SK-N-SH treated with all-trans-retinoic acid at 6 μM for 48 hours (cell line): ENCODE measurements around the gene GPC3.

Experiments
- ATAC-seq: fragments of 200-7000 bp; cut with Tn5 transposase; 3 replicates; pipeline ENCODE4 v1.9.1; 2020; ENCODE audit warnings: mild to moderate bottlenecking, moderate library complexity
- ARNTL ChIP-seq: fragments of 450-650 bp; formaldehyde crosslinking; IDR thresholded peaks from 2 replicates; pipeline ENCODE4 v1.5.0; 2020; ENCODE audit warnings: low read depth, mild to moderate bottlenecking, moderate library complexity, borderline replicate concordance
- BACH2 ChIP-seq: fragments of 250-450 bp; sonication (Bioruptor Pico); IDR thresholded peaks from 2 replicates; pipeline ENCODE4 v1.9.0; 2021; ENCODE audit warnings: mild to moderate bottlenecking, borderline replicate concordance
- CSDC2 ChIP-seq: fragments of 250-450 bp; sonication (Bioruptor Pico); IDR thresholded peaks from 2 replicates; pipeline ENCODE4 v1.5.0; 2020; ENCODE audit warnings: mild to moderate bottlenecking, moderate library complexity
- ESRRG ChIP-seq: fragments of 250-450 bp; sonication (Bioruptor Pico); IDR thresholded peaks from 2 replicates; pipeline ENCODE4 v1.6.1; 2021; ENCODE audit warnings: mild to moderate bottlenecking
- GLIS3 ChIP-seq: fragments of 250-450 bp; sonication (Bioruptor Pico); IDR thresholded peaks from 2 replicates; pipeline ENCODE4 v1.5.0; 2020; ENCODE audit warnings: mild to moderate bottlenecking, moderate library complexity
- ISL1 ChIP-seq: fragments of 250-450 bp; sonication (Bioruptor Pico); IDR thresholded peaks from 2 replicates; pipeline ENCODE4 v2.1.2; 2022; ENCODE audit warnings: mild to moderate bottlenecking, moderate library complexity
- RARB ChIP-seq: fragments of 250-450 bp; sonication (Bioruptor Pico); IDR thresholded peaks from 2 replicates; pipeline ENCODE4 v1.8.0; 2021; ENCODE audit warnings: mild to moderate bottlenecking, moderate library complexity
- SNAI2 ChIP-seq: fragments of 250-450 bp; sonication (Bioruptor Pico); IDR thresholded peaks from 2 replicates; pipeline ENCODE4 v1.5.0; 2020; ENCODE audit warnings: mild to moderate bottlenecking, moderate library complexity
- TCF4 ChIP-seq: fragments of 250-450 bp; sonication (Bioruptor Pico); IDR thresholded peaks from 2 replicates; pipeline ENCODE4 v1.8.0; 2021; ENCODE audit warnings: mild to moderate bottlenecking, moderate library complexity, borderline replicate concordance
- TOX ChIP-seq: fragments of 250-450 bp; sonication (Bioruptor Pico); IDR thresholded peaks from 2 replicates; pipeline ENCODE4 v1.8.0; 2021; ENCODE audit warnings: mild to moderate bottlenecking, moderate library complexity, borderline replicate concordance
- ZC3H10 ChIP-seq: fragments of 250-450 bp; sonication (Bioruptor Pico); IDR thresholded peaks from 2 replicates; pipeline ENCODE4 v1.5.1; 2021; ENCODE audit warnings: mild to moderate bottlenecking, moderate library complexity
- ZFP3 ChIP-seq: fragments of 250-450 bp; sonication (Bioruptor Pico); IDR thresholded peaks from 2 replicates; pipeline ENCODE4 v1.5.0; 2020; ENCODE audit warnings: mild to moderate bottlenecking, moderate library complexity
- ZNF565 ChIP-seq: fragments of 450-650 bp; formaldehyde crosslinking; conservative IDR thresholded peaks from 2 replicates; pipeline ENCODE4 v1.5.0; 2020; ENCODE audit warnings: low read depth, mild to moderate bottlenecking, moderate library complexity
- ZNF70 ChIP-seq: fragments of 450-650 bp; formaldehyde crosslinking; IDR thresholded peaks from 2 replicates; pipeline ENCODE4 v1.5.0; 2020; ENCODE audit warnings: mild to moderate bottlenecking, moderate library complexity
- TF ChIP-seq, protein P1 (sequence below): fragments of 250-450 bp; sonication (Bioruptor Pico); IDR thresholded peaks from 2 replicates; pipeline ENCODE4 v1.5.0; 2020; ENCODE audit warnings: mild to moderate bottlenecking, moderate library complexity
- TF ChIP-seq, protein P2 (sequence below): fragments of 250-450 bp; sonication (Bioruptor Pico); IDR thresholded peaks from 2 replicates; pipeline ENCODE4 v1.5.1; 2021; ENCODE audit warnings: mild to moderate bottlenecking, moderate library complexity
- TF ChIP-seq, protein P3 (sequence below): fragments of 250-450 bp; sonication (Bioruptor Pico); IDR thresholded peaks from 2 replicates; pipeline ENCODE4 v1.5.1; 2020; ENCODE audit warnings: low read depth, mild to moderate bottlenecking, moderate library complexity

The GPC3 gene

DNA sequence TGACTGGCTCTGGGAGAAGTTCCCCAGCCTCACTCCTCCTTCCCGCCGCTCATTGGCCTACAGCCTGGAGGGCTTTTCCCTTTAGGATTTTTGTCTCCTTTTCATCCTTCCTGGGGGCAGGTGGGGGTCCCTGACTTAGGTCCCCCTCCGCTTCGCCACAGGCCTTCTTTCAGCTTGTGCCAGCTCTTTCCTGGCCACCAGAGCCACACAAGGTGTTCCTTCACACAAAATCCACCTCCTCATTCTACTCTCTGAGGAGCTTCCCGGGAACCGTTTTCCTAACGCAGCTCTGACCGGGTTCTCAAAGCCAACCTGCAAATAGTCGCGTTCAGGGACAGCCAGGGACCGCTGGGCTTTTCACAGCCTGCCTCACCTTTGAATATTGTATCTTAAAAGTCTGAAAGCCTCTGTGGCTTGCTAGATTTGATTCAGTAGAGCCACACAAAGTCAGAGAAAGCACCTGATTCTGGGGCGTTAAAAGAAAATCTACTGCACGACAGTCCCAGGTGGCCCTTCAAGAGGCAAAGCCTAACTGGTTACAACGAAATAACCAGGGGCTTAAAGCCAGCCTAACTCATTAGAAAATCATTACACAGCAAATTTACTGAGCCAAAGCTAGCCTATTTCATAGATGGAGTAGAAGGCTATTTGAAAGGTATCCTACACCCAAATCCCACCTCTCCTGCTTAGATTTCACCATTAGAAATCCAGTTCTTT lies 731 bp upstream of the GPC3 start (continued):
- TF ChIP-seq, protein P1, sequence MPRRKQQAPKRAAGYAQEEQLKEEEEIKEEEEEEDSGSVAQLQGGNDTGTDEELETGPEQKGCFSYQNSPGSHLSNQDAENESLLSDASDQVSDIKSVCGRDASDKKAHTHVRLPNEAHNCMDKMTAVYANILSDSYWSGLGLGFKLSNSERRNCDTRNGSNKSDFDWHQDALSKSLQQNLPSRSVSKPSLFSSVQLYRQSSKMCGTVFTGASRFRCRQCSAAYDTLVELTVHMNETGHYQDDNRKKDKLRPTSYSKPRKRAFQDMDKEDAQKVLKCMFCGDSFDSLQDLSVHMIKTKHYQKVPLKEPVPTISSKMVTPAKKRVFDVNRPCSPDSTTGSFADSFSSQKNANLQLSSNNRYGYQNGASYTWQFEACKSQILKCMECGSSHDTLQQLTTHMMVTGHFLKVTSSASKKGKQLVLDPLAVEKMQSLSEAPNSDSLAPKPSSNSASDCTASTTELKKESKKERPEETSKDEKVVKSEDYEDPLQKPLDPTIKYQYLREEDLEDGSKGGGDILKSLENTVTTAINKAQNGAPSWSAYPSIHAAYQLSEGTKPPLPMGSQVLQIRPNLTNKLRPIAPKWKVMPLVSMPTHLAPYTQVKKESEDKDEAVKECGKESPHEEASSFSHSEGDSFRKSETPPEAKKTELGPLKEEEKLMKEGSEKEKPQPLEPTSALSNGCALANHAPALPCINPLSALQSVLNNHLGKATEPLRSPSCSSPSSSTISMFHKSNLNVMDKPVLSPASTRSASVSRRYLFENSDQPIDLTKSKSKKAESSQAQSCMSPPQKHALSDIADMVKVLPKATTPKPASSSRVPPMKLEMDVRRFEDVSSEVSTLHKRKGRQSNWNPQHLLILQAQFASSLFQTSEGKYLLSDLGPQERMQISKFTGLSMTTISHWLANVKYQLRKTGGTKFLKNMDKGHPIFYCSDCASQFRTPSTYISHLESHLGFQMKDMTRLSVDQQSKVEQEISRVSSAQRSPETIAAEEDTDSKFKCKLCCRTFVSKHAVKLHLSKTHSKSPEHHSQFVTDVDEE (CRISPR knock-in tag): no peak
- TF ChIP-seq GLIS3 (CRISPR knock-in tag): no peak

DNA sequence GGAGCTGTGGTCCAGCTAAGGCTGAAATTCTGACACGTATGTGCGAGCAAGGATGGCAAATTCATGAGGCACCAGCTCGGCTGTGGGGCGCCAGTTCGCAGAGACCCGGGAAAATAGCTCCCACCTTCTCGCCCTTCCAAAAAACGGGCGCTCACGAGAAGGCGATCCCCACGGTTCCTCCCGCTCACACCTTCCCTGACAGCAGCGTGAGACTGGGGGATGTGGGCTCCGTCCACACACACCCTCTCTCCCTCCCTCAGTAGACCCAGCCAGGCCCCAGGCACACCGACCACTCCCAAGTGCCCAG lies 584 bp downstream of the GPC3 start:
- TF ChIP-seq, protein P1 (CRISPR knock-in tag): no peak
- TF ChIP-seq ESRRG (CRISPR knock-in tag): no peak
- no peak for TF ChIP-seq ZNF70 (CRISPR knock-in tag)
- TF ChIP-seq, protein P2, sequence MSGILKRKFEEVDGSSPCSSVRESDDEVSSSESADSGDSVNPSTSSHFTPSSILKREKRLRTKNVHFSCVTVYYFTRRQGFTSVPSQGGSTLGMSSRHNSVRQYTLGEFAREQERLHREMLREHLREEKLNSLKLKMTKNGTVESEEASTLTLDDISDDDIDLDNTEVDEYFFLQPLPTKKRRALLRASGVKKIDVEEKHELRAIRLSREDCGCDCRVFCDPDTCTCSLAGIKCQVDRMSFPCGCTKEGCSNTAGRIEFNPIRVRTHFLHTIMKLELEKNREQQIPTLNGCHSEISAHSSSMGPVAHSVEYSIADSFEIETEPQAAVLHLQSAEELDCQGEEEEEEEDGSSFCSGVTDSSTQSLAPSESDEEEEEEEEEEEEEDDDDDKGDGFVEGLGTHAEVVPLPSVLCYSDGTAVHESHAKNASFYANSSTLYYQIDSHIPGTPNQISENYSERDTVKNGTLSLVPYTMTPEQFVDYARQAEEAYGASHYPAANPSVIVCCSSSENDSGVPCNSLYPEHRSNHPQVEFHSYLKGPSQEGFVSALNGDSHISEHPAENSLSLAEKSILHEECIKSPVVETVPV (CRISPR knock-in tag): no peak
- no peak for TF ChIP-seq GLIS3 (CRISPR knock-in tag)
- no peak for TF ChIP-seq ARNTL (CRISPR knock-in tag)
- no peak for TF ChIP-seq ISL1 (CRISPR knock-in tag)
- no peak for TF ChIP-seq BACH2 (CRISPR knock-in tag)
- no peak for TF ChIP-seq ZFP3 (CRISPR knock-in tag)
- no peak for TF ChIP-seq ZC3H10 (CRISPR knock-in tag)
- TF ChIP-seq TCF4 (CRISPR knock-in tag): no peak
- no peak for TF ChIP-seq ZNF565
- TF ChIP-seq RARB (CRISPR knock-in tag): no peak
- no peak for TF ChIP-seq TOX (CRISPR knock-in tag)
- TF ChIP-seq, protein P3, sequence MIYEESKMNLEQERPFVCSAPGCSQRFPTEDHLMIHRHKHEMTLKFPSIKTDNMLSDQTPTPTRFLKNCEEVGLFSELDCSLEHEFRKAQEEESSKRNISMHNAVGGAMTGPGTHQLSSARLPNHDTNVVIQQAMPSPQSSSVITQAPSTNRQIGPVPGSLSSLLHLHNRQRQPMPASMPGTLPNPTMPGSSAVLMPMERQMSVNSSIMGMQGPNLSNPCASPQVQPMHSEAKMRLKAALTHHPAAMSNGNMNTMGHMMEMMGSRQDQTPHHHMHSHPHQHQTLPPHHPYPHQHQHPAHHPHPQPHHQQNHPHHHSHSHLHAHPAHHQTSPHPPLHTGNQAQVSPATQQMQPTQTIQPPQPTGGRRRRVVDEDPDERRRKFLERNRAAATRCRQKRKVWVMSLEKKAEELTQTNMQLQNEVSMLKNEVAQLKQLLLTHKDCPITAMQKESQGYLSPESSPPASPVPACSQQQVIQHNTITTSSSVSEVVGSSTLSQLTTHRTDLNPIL: no peak
- no peak for TF ChIP-seq SNAI2 (CRISPR knock-in tag)
- ATAC-seq: no peak; the same call in 2 of the 3 replicates

DNA sequence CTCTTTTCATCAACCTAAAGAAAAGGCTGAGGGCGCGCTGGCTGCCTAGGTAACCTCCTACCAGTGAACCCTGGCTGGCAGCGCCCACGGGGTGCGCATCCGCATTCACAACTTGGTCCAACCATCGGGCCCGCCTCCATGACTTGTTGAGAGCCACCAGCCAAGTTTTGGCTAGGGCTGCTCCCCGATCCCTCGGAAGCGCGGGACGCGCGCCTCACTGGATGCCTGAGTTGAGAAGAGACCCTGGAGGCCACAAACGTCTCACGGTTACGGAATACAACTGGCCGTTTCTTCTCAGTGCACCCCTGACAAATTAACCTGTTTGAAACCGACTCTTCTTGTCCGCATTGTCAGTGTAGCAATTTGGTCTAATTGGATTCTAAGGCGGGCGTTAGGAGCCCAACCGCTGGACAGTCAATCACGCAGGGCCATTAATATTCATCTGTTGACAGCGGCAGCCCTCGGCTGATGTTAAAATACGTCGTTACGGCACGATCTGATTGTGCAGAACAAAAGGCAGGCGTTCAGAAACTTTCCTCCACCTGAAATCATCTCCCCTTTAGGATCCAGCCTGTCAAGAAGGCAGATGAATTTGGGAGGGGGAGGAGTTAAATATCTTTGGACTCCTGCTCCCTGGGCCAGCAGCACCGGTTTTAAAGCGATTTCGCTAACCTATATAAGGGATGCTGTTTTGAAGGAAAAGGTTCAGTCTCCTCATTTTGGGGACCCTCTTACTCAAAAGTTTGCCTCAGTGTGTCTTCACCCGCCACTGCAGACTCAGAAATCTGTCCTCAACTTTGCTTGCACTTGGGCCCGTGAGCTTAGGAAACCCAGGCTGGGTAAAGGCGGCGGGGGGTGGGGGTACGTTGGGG lies 1.2 kb downstream of the GPC3 start:
- no peak for ATAC-seq
- TF ChIP-seq ZNF70 (CRISPR knock-in tag) (no peak), ESRRG (CRISPR knock-in tag) (no peak), ZNF565 (no peak), ZFP3 (CRISPR knock-in tag) (no peak), GLIS3 (CRISPR knock-in tag) (no peak), CSDC2 (no peak)

DNA sequence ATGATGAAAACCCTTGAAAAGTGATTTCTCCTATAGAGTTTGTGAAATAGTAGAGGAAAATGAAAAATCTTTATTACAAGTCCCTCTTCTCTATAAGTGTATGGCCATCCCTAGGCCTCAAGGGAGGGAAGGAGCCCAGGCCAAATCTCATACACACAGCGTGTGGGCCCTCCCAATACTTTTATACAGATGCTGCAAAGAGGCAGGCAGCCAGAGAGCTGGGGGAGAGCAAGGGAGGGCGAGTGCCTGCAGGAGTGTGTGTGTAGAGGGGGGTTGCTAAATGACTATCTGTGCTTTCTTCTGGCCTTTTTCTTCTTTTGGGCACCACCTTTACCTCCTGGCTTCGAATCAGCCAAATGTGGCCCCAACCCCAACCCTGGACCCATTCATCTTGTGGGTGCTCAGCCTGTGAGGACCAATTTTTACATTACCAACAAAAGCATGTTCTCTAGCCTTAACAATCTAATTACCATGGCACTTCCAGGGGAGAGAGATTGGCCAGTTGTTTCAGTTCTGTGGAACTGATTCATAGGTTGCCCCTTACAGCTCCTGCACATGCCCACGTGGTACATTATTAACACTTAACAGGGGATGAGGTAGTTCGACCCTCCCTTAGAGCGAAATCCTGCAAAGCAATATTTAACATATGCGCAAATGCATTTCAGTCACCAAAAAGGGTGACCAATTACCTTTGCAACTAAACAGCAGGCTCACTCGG lies 2.0 kb downstream of the GPC3 start:
- no peak for ATAC-seq
- TF ChIP-seq ESRRG (CRISPR knock-in tag): no peak
- TF ChIP-seq ZNF565: no peak
